Lower lobe of right lung (tissue), 2 donors: Measurements from ENCODE around the gene NEK1. TPM values are rescaled to one million over a fixed set of nuclear protein-coding genes. Genes with fewer than 3 reads are reported as not detected.
A peak's percentile ranks its signal among the peaks of the same experiment; 100 is the strongest.

Source experiments
- ATAC-seq, 2 donors: fragments of 200-7000 bp; cut with Tn5 transposase; one replicate each; pipeline ENCODE4 v1.9.1; 2020 to 2022; ENCODE audit warnings: mild to moderate bottlenecking in 2 of 2, moderate library complexity in 2 of 2
- DNase-seq: peaks from one replicate; pipeline ENCODE4 v3.0.0-alpha.2; 2020
- H3K27ac ChIP-seq: fragments of 200-600 bp; one replicate; pipeline ENCODE4 v1.8.0; 2022
- H3K27me3 ChIP-seq: fragments of 200-600 bp; one replicate; pipeline ENCODE4 v1.8.0; 2022; ENCODE audit warnings: low read depth
- H3K36me3 ChIP-seq: fragments of 200-600 bp; one replicate; pipeline ENCODE4 v1.8.0; 2022; ENCODE audit warnings: mild to moderate bottlenecking
- H3K4me1 ChIP-seq: fragments of 200-600 bp; one replicate; pipeline ENCODE4 v1.8.0; 2022
- H3K4me3 ChIP-seq: fragments of 200-600 bp; one replicate; pipeline ENCODE4 v1.8.0; 2022; ENCODE audit warnings: mild to moderate bottlenecking
- H3K9me3 ChIP-seq: fragments of 200-600 bp; one replicate; pipeline ENCODE4 v1.8.0; 2022
- intact Hi-C: fragments of 100-400 bp; cut with DNase I; formaldehyde crosslinking; loops from one replicate; pipeline ENCODE4 v1.11.0; 2022
- total RNA-seq: library from RNA; stranded (reverse); fragmentation: NEBNext Ultra II Directional; extraction: Animal tissue kit (Norgen Biotek cat#: 25700); gene quantifications from one replicate; pipeline ENCODE4 v1.2.1, GENCODE V29; 2021
- TF ChIP-seq, protein P1 (sequence below): fragments of 200-600 bp; IDR thresholded peaks from one replicate; pipeline ENCODE4 v1.8.0; 2022; ENCODE audit warnings: antibody characterized with exemption, mild to moderate bottlenecking
- donor health status: DM: no; HTN: yes; CAD: no; lungs with severe emphysema.

The NEK1 gene
- total RNA-seq, 1 donor from 2014 or later: 12.1 TPM

DNA sequence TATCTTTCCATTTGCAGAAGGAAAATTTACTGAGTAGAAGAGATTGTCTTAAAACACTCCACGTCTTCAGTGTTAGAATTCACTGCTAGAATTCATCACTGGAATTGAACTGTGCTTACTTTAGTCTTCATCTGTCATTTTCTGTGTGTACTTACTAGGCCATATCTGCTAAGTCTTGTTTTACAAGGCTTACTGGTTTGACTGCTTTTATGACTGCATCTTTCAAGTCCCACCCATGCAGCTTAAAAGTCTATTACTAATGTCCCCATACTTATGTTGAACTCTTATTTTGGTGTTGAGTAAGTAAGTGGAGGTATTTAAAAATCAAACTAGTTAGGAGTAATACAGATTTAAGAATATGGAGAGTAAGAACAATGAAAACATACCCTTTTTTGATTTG is 22.6 kb upstream of the NEK1 start:
- Histone ChIP-seq H3K9me3 (no peaks in the 10 kb centered on the region), H3K4me1 (no peaks in the 10 kb centered on the region), H3K36me3 (peaks cover 31% of the 10 kb centered on the region), H3K27me3 (no peaks in the 10 kb centered on the region), H3K4me3 (no peak overlapping the region), H3K27ac (no peak overlapping the region)
- TF ChIP-seq, protein P1, sequence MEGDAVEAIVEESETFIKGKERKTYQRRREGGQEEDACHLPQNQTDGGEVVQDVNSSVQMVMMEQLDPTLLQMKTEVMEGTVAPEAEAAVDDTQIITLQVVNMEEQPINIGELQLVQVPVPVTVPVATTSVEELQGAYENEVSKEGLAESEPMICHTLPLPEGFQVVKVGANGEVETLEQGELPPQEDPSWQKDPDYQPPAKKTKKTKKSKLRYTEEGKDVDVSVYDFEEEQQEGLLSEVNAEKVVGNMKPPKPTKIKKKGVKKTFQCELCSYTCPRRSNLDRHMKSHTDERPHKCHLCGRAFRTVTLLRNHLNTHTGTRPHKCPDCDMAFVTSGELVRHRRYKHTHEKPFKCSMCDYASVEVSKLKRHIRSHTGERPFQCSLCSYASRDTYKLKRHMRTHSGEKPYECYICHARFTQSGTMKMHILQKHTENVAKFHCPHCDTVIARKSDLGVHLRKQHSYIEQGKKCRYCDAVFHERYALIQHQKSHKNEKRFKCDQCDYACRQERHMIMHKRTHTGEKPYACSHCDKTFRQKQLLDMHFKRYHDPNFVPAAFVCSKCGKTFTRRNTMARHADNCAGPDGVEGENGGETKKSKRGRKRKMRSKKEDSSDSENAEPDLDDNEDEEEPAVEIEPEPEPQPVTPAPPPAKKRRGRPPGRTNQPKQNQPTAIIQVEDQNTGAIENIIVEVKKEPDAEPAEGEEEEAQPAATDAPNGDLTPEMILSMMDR: no peak
- DNase-seq (no peak), ATAC-seq (peak; percentile 61 to 83)
- intact Hi-C loops: no loop called here

DNA sequence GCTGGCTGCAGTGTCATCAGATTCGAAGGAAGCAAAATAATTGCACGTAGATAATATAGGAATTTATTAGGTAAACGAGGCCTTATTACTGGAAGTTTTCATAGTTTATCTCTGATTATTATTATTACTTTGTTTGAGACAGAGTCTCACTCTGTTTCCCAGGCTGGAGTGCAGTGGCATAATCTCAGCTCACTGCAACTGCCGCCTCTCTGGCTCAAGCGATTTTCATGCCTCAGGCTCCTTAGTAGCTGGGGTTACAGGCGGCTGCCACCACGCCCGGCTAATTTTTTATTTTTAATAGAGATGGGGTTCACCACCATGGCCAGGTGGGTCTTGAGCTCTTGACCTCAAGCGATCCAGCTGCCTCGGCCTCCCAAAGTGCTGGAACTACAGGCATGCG is 20.5 kb upstream of the NEK1 start:
- Histone ChIP-seq H3K9me3 (no peaks in the 10 kb centered on the region), H3K36me3 (peaks cover 18% of the 10 kb centered on the region), H3K4me3 (no peak overlapping the region), H3K4me1 (no peaks in the 10 kb centered on the region), H3K27me3 (no peaks in the 10 kb centered on the region), H3K27ac (no peak overlapping the region)
- intact Hi-C loops: no loop called here
- TF ChIP-seq, protein P1: no peak
- ATAC-seq (no peak), DNase-seq (no peak)

DNA sequence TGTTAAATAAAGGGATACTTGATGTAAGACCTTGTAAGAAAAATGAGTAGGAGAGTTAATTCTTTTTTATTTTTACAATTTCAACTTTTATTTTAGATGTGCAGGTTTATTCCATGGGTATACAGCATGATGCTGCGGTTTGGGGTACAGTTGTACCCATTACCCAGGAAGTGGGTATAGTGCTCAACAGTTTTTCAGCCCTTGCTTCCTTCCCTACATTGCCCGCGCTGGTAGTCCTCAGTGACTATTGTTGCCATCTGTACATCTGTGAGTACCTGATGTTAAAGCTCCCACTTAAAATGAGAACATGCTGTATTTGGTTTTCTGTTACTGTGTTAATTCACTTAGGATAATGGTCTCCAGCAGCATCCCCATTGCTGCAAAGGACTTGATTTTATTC is 17.7 kb upstream of the NEK1 start:
- ATAC-seq (no peak), DNase-seq (no peak)
- Histone ChIP-seq H3K27ac (no peak overlapping the region), H3K4me3 (no peak overlapping the region), H3K4me1 (peaks cover 5% of the 10 kb centered on the region), H3K36me3 (no peaks in the 10 kb centered on the region), H3K9me3 (no peaks in the 10 kb centered on the region), H3K27me3 (no peaks in the 10 kb centered on the region)
- TF ChIP-seq, protein P1: no peak
- intact Hi-C loops: no loop called here

DNA sequence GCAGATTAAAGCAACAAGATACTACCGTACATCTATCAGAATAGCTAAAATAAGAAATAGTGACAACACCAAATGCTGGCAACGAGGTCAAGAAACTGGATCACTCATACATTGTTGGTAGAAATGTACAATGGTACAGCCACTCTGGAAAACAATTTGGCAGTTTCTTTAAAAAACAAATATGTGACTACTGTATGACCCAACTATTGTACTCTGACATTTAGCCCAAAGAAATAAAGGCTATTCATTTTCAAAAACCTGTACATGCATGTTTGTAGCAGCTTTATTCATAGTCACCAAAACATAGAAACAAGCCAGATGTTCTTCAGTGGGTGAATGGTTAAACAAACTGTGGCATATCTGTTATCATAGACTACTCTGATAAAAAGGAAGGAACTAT is 16.2 kb upstream of the NEK1 start:
- H3K27me3 ChIP-seq: no peaks in the 10 kb centered on the region
- no peak overlapping the region for H3K4me3 ChIP-seq
- no peaks in the 10 kb centered on the region for H3K36me3 ChIP-seq
- no peak overlapping the region for H3K27ac ChIP-seq
- DNase-seq (no peak), ATAC-seq (no peak)
- peaks cover 5% of the 10 kb centered on the region for H3K4me1 ChIP-seq
- intact Hi-C loops: no loop called here
- H3K9me3 ChIP-seq: no peaks in the 10 kb centered on the region
- TF ChIP-seq, protein P1: no peak

DNA sequence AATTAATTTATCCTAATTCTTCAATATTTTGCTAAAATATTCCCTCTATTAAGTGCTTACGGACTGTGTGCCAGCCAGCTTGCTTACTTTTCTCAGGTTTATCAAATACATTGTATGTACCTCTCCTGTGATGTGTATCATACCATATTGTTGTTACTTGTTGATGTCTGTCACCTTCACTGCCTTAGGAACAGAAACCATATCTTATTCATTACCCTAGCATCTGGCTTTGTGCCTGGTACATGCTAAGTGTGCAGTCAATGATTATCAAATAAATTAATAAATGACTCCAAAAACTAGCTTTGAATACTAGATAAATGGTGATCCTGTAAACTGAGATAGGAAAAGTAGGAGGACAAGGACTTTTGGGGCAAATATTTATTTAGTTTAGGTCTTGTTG is 14.9 kb upstream of the NEK1 start:
- intact Hi-C loops: no loop called here
- no peaks in the 10 kb centered on the region for H3K9me3 ChIP-seq
- H3K4me3 ChIP-seq: no peak overlapping the region
- TF ChIP-seq, protein P1: no peak
- H3K27ac ChIP-seq: no peak overlapping the region
- peaks cover 15% of the 10 kb centered on the region for H3K4me1 ChIP-seq
- H3K27me3 ChIP-seq: no peaks in the 10 kb centered on the region
- no peak for DNase-seq
- H3K36me3 ChIP-seq: no peaks in the 10 kb centered on the region
- ATAC-seq: no peak
